GM21423 (cell line): ENCODE results near the gene AMIGO3.
A peak's percentile ranks its signal among the peaks of the same experiment; 100 is the strongest.
"Not testable (repeated sequence)": the region's sequence is repeated elsewhere in the genome, so short reads cannot be mapped to it uniquely, and the experiment has no call there.

Source experiments
- ATAC-seq: cut with Tn5 transposase; IDR thresholded peaks from one replicate; pipeline ENCODE4 v1.9.1; 2021; ENCODE audit warnings: mild to moderate bottlenecking, moderate library complexity; ENCODE audit not compliant: unreplicated experiment

AMIGO3 gene

GRCh38 chr3:49719214-49719884 lies at the start of gene AMIGO3:
Gene AMIGO3 (minus strand): TSS chr3:49719684. CDS start chr3:49719465, 219 bp downstream.
- ATAC-seq, result peak; percentile 50

GRCh38 chr3:49763981-49764380 lies 44.5 kb upstream of the AMIGO3 start:
- ATAC-seq, result no peak

GRCh38 chr3:49761661-49762060 lies 42.2 kb upstream of the AMIGO3 start:
- no peak for ATAC-seq

GRCh38 chr3:49759226-49759625 lies 39.7 kb upstream of the AMIGO3 start:
- no peak for ATAC-seq

- ATAC-seq, result no peak
Measured at GRCh38 chr3:49757197-49757596, 37.7 kb upstream of the AMIGO3 start.

DNA sequence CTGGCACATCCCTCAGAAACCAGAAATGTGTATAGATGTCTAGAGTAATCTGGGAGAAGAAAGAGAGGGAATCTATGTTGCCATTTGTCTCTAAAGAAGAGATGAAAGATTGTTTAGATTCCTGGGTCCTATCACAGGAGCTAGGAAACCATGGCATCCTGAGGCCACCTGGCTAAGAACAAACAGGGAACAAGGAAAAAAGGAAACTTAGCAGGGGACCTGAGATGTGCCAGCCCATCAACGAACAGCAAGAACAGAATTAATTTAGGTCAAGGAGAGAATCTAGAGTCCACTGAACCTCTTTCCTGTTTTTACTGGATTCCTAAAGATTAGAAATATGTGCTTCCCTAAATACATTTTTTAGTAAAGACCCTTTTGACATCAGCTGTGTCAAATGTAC lies 36.6 kb upstream of the AMIGO3 start:
- no peak for ATAC-seq

- ATAC-seq, result no peak
Measured at GRCh38 chr3:49754536-49754935, 35.1 kb upstream of the AMIGO3 start.

GRCh38 chr3:49751501-49751900 lies 32.0 kb upstream of the AMIGO3 start:
- no peak for ATAC-seq

DNA sequence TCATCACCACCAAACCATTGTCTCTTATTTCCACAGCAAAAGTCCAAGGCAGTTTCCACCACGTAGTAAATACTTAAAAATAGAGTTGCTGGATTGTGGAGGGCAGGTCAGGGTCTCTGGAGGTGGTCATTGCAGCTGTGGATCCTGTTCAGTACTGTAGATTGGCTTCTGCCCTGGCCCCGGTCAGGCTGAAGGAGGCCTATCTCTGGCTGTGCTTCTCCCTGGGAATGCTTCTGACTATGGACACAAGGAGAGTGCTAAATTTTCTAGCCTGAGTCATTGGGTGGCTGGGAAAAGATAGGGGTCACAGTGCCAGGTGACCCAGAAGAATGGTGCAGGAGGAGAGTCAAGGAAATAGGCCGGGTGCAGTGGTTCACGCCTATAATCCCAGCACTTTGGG lies 30.6 kb upstream of the AMIGO3 start:
- ATAC-seq, result no peak

DNA sequence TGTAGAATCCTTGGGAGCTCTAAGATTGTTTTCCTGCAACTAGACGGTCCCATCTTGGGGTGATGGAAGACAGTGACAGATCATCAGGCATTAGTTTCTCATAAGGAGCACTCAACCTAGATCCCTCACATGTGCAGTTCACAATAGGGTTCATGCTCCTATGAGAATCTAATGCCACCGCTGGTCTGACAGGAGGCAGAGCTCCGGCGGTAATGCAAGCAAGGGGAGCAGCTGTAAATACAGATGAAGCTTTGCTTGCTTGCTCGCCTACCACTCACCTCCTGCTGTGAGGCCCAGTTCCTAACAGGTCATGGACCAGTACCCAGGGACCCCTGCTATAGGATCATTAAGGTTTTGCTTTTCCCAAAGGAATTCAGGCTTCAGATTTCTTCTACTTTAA lies 29.4 kb upstream of the AMIGO3 start:
- not testable (repeated sequence) for ATAC-seq

GRCh38 chr3:49747792-49748480 lies 28.5 kb upstream of the AMIGO3 start:
- no peak for ATAC-seq

DNA sequence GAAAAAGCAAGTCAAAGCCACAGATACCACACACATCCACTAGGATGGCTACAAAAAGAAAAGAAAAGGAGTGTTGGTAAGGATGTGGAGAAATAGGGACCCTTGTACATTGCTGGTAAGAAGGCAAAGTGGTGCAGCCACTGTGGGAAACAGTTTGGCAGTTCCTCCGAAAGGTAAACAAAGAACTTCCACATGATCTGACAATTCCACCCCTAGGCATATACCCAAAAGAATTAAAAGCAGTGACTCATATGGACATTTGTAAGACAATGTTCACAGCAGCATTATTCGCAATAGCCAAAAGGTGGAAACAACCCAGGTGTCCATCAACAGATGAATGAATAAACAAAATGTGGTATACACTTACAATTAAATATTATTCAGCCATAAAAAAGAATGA lies 26.5 kb upstream of the AMIGO3 start:
- ATAC-seq, result no peak

GRCh38 chr3:49740427-49740826 lies 20.9 kb upstream of the AMIGO3 start:
- no peak for ATAC-seq

- ATAC-seq, result no peak
Measured at GRCh38 chr3:49738067-49738713, 18.7 kb upstream of the AMIGO3 start.

DNA sequence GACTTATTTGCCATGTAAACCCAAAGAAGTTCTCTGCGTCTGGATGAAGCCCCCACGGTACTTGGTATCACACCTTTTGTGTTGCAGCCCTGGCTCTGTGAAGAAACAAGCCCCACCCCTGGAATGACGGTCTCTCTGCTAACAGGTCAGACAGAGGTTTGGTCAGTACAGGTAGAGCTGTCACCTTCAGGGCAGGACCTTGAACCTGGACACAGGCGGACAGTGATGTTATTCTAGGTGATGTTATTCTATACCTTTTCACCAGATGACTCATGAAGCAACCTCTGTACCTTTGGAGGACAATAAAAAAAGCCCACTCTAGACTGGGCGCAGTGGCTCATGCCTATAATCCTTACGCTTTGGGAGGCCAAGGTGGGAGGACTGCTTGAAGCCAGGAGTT lies 15.3 kb upstream of the AMIGO3 start:
- no peak for ATAC-seq

- ATAC-seq, result no peak
Measured at GRCh38 chr3:49733551-49733950, 14.1 kb upstream of the AMIGO3 start.

- no peak for ATAC-seq
Measured at GRCh38 chr3:49732597-49732996, 13.1 kb upstream of the AMIGO3 start.

DNA sequence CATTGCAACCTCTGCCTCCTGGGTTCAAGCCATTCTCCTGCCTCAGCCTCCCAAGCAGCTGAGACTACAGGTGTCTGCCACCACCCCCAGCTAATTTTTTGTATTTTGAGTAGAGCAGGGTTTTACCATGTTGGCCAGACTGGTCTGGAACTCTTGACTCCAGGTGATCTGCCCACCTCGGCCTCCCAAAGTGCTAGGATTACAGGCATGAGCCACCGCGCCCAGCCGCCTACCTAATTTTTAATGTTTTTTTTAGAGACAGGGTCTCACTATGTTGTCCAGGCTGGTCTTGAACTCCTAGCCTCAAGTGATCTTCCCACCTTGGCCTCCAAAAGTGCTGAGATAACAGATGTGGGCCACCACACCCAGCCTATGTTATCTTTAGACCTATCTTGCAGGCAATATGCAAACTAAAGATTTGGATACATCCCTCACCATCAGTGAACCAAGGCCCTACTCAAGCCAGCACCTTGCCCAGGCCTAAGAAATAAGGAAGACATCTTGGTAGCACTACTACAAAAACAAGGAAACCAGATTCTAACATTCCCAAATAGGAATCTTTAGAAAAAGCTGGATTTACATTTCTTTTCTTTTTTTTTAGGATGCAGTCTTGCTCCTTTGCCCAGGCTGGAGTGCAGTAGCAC lies 10.6 kb upstream of the AMIGO3 start:
- no peak for ATAC-seq

- ATAC-seq, result no peak
Measured at GRCh38 chr3:49727924-49728361, 8.5 kb upstream of the AMIGO3 start.

DNA sequence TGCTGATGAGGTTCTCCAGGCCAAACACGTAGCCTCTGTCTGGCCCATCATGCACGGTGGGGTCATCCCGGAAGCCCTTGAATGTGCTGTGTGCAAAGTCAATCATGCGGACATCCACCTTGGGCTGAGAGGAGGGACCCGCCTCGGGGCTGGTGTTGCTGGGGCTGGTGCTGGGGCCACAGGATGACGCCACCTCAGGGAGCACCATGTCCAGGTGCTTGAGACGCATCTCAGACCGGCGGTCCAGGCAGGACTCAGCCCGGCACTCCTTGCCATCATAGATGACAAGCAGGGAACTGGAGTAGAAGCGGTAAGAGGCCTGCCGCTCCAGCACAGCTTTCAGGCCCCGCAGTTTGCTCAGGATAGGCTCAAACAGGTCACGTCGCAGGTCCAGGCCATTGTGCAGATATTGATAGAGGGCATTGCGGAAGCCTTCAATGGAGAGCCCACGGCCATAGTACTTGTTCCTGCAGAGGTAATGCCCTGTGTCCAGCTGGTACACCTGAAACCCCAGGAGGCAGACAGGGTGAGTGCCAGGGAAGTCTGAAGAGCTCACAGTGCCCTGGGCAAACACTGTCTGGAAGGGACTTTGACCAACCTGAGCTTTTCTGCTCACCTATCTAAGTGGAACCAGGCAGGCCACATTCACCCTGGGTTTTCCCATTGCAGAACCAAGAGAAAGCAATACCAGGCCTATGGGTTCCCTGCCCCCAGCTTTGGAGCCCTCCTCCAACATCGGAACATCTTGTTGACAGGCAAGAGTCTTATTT lies 7.9 kb upstream of the AMIGO3 start:
- no peak for ATAC-seq
